Measurements from ENCODE around the gene PCDHGA12. TPM values are rescaled to one million over a fixed set of nuclear protein-coding genes. Genes with fewer than 3 reads are reported as not detected.

PCDHGA12 gene
- 4.7 and 5.9 TPM in 2 replicates for total RNA-seq

GRCh38 chr5:141430332-141431113 is at the start of gene PCDHGA12:
Gene PCDHGA12 (plus strand): TSS chr5:141430507. CDS start chr5:141430760, 253 bp downstream.

GRCh38 chr5:141382469-141383294 is 47.6 kb upstream of the PCDHGA12 start, which contains the start of gene PCDHGA7:
Gene PCDHGA7 (plus strand): TSS chr5:141382742. CDS start chr5:141382900, 158 bp downstream.

GRCh38 chr5:141387557-141388311 is 42.6 kb upstream of the PCDHGA12 start, which contains the start of gene PCDHGB4:
Gene PCDHGB4 (plus strand): TSS chr5:141387698. CDS start chr5:141387885, 187 bp downstream.

GRCh38 chr5:141392429-141393198 is 37.7 kb upstream of the PCDHGA12 start, which contains the start of gene PCDHGA8:
Gene PCDHGA8 (plus strand): TSS chr5:141392633. CDS start chr5:141392814, 181 bp downstream.

GRCh38 chr5:141397756-141398551 is 32.4 kb upstream of the PCDHGA12 start, which contains the start of gene PCDHGB5:
Gene PCDHGB5 (plus strand): TSS chr5:141397947. CDS start chr5:141398128, 181 bp downstream.

GRCh38 chr5:141402553-141403243 is 27.6 kb upstream of the PCDHGA12 start, which contains the start of gene PCDHGA9:
Gene PCDHGA9 (plus strand): TSS chr5:141402778. CDS start chr5:141402953, 175 bp downstream.

GRCh38 chr5:141407790-141408505 is 22.4 kb upstream of the PCDHGA12 start, which contains the start of gene PCDHGB6:
Gene PCDHGB6 (plus strand): TSS chr5:141408021. CDS start chr5:141408203, 182 bp downstream.

GRCh38 chr5:141412854-141413539 is 17.3 kb upstream of the PCDHGA12 start, which contains the start of gene PCDHGA10:
Gene PCDHGA10 (plus strand): TSS chr5:141412987. CDS start chr5:141413176, 189 bp downstream.

GRCh38 chr5:141417494-141418172 is 12.7 kb upstream of the PCDHGA12 start, which contains the start of gene PCDHGB7:
Gene PCDHGB7 (plus strand): TSS chr5:141417677. CDS start chr5:141417860, 183 bp downstream.

GRCh38 chr5:141420855-141421488 is 9.3 kb upstream of the PCDHGA12 start, which contains the start of gene PCDHGA11:
Gene PCDHGA11 (plus strand): TSS chr5:141421051. CDS start chr5:141421228, 177 bp downstream.

GRCh38 chr5:141475625-141476131 is 45.4 kb downstream of the PCDHGA12 start, which contains the start of gene PCDHGC3:
Gene PCDHGC3 (plus strand): TSS chr5:141475966. CDS start chr5:141476117, 151 bp downstream.

Other genes with a start within 250 kb of the PCDHGA12 start
- under 0.01 and 0.25 TPM in 2 replicates for gene PCDHB16, start 248.1 kb upstream of the PCDHGA12 start, total RNA-seq
- gene PCDHB9, start 243.3 kb upstream of the PCDHGA12 start, total RNA-seq: 0.15 and 0.27 TPM in 2 replicates
- gene PCDHB10, start 238.2 kb upstream of the PCDHGA12 start, total RNA-seq: 0.53 and 0.59 TPM in 2 replicates
- gene PCDHB11, start 230.9 kb upstream of the PCDHGA12 start, total RNA-seq: not detected in 2 replicates
- gene PCDHB12, start 221.8 kb upstream of the PCDHGA12 start, total RNA-seq: 0.05 and 0.13 TPM in 2 replicates
- gene PCDHB13, start 216.6 kb upstream of the PCDHGA12 start, total RNA-seq: 0.30 and 0.33 TPM in 2 replicates
- gene PCDHB14, start 207.2 kb upstream of the PCDHGA12 start, total RNA-seq: 0.20 and 0.30 TPM in 2 replicates
- 0.15 and 0.40 TPM in 2 replicates for gene PCDHB15, start 185.1 kb upstream of the PCDHGA12 start, total RNA-seq
- 0.15 TPM in 1 of 2 replicates, not detected in the other for gene SLC25A2, start 126.5 kb upstream of the PCDHGA12 start, total RNA-seq
- gene TAF7, start 109.7 kb upstream of the PCDHGA12 start, total RNA-seq: 44.8 and 50.7 TPM in 2 replicates
- 0.20 and 0.59 TPM in 2 replicates for gene PCDHGA1, start 100.0 kb upstream of the PCDHGA12 start, total RNA-seq
- 0.73 and 0.79 TPM in 2 replicates for gene PCDHGA2, start 91.7 kb upstream of the PCDHGA12 start, total RNA-seq
- 0.13 and 0.49 TPM in 2 replicates for gene PCDHGA3, start 86.7 kb upstream of the PCDHGA12 start, total RNA-seq
- 0.44 and 0.60 TPM in 2 replicates for gene PCDHGB1, start 80.4 kb upstream of the PCDHGA12 start, total RNA-seq
- gene PCDHGA4, start 75.5 kb upstream of the PCDHGA12 start, total RNA-seq: 2.8 and 3.9 TPM in 2 replicates
- gene PCDHGB2, start 70.5 kb upstream of the PCDHGA12 start, total RNA-seq: 2.9 and 3.3 TPM in 2 replicates
- gene PCDHGA5, start 66.3 kb upstream of the PCDHGA12 start, total RNA-seq: 0.53 and 0.79 TPM in 2 replicates
- 0.67 and 1.4 TPM in 2 replicates for gene PCDHGB3, start 60.3 kb upstream of the PCDHGA12 start, total RNA-seq
- 0.73 and 1.2 TPM in 2 replicates for gene PCDHGA6, start 56.6 kb upstream of the PCDHGA12 start, total RNA-seq
- gene PCDHGA7, start 47.8 kb upstream of the PCDHGA12 start, total RNA-seq: 0.80 and 1.1 TPM in 2 replicates
- 3.3 and 4.2 TPM in 2 replicates for gene PCDHGB4, start 42.8 kb upstream of the PCDHGA12 start, total RNA-seq
- gene PCDHGA8, start 37.9 kb upstream of the PCDHGA12 start, total RNA-seq: 0.15 and 0.33 TPM in 2 replicates
- gene PCDHGB5, start 32.6 kb upstream of the PCDHGA12 start, total RNA-seq: 7.9 and 8.3 TPM in 2 replicates
- gene PCDHGA9, start 27.7 kb upstream of the PCDHGA12 start, total RNA-seq: 1.2 and 1.8 TPM in 2 replicates
- gene PCDHGB6, start 22.5 kb upstream of the PCDHGA12 start, total RNA-seq: 0.73 and 1.2 TPM in 2 replicates
- 1.7 and 2.6 TPM in 2 replicates for gene PCDHGA10, start 17.5 kb upstream of the PCDHGA12 start, total RNA-seq
- gene PCDHGB7, start 12.8 kb upstream of the PCDHGA12 start, total RNA-seq: 3.1 and 5.3 TPM in 2 replicates
- gene PCDHGA11, start 9.5 kb upstream of the PCDHGA12 start, total RNA-seq: 4.4 and 4.6 TPM in 2 replicates
- gene PCDHGC3, start 45.5 kb downstream of the PCDHGA12 start, total RNA-seq: 18.0 and 18.2 TPM in 2 replicates
- gene PCDHGC4, start 54.5 kb downstream of the PCDHGA12 start, total RNA-seq: 0.20 and 0.44 TPM in 2 replicates
- gene PCDHGC5, start 58.6 kb downstream of the PCDHGA12 start, total RNA-seq: 0.15 and 0.20 TPM in 2 replicates
- gene DIAPH1, start 188.5 kb downstream of the PCDHGA12 start, total RNA-seq: 79.6 and 79.9 TPM in 2 replicates
- 36.8 and 38.3 TPM in 2 replicates for gene HDAC3, start 206.3 kb downstream of the PCDHGA12 start, total RNA-seq
- 5.3 and 5.7 TPM in 2 replicates for gene RELL2, start 206.5 kb downstream of the PCDHGA12 start, total RNA-seq
- gene FCHSD1, start 220.9 kb downstream of the PCDHGA12 start, total RNA-seq: 19.6 and 20.1 TPM in 2 replicates